ENCODE measurements around the gene LHX4.
A peak's percentile ranks its signal among the peaks of the same experiment; 100 is the strongest.

Gene LHX4

GRCh38 chr1:180243517-180244221 lies 13.6 kb downstream of the LHX4 start:
- DNase-seq, result no peak

GRCh38 chr1:180244840-180245239 lies 14.8 kb downstream of the LHX4 start:
- no peak for DNase-seq

- no peak for DNase-seq
Measured at GRCh38 chr1:180246579-180246978, 16.5 kb downstream of the LHX4 start.

GRCh38 chr1:180247061-180247460 lies 17.0 kb downstream of the LHX4 start:
- no peak for DNase-seq

- no peak for DNase-seq
Measured at GRCh38 chr1:180247580-180247979, 17.5 kb downstream of the LHX4 start.

GRCh38 chr1:180248176-180248575 lies 18.1 kb downstream of the LHX4 start:
- DNase-seq, result no peak

GRCh38 chr1:180248731-180249681 lies 18.9 kb downstream of the LHX4 start:
- DNase-seq, result peak in 2 of 4 experiments; percentile 28 to 45

GRCh38 chr1:180249725-180250498 lies 19.8 kb downstream of the LHX4 start:
- no peak for DNase-seq

GRCh38 chr1:180250499-180250770 lies 20.4 kb downstream of the LHX4 start:
- DNase-seq, result no peak

GRCh38 chr1:180250883-180251509 lies 20.9 kb downstream of the LHX4 start:
- DNase-seq, result no peak

GRCh38 chr1:180251526-180252305 lies 21.7 kb downstream of the LHX4 start:
- no peak for DNase-seq

- DNase-seq, result peak; percentile 86 to 94 (median 92)
Measured at GRCh38 chr1:180252638-180253536, 22.8 kb downstream of the LHX4 start.

- DNase-seq, result no peak
Measured at GRCh38 chr1:180253585-180254495, 23.8 kb downstream of the LHX4 start.

GRCh38 chr1:180254496-180254819 lies 24.4 kb downstream of the LHX4 start:
- no peak for DNase-seq

GRCh38 chr1:180254854-180255253 lies 24.8 kb downstream of the LHX4 start:
- no peak for DNase-seq

GRCh38 chr1:180255536-180256340 lies 25.7 kb downstream of the LHX4 start:
- peak in 3 of 4 experiments; percentile 32 to 56 (median 47) for DNase-seq

GRCh38 chr1:180256341-180257027 lies 26.4 kb downstream of the LHX4 start:
- no peak for DNase-seq

GRCh38 chr1:180257028-180257386 lies 26.9 kb downstream of the LHX4 start:
- DNase-seq, result no peak
